Activated CD4-positive, alpha-beta T cell treated with anti-CD3 and anti-CD28 coated beads, Interleukin-2, amount 50 U/mL, for 24 hours (primary cell): Measurements from ENCODE around the gene CENPU.
"Not testable (repeated sequence)": the region's sequence is repeated elsewhere in the genome, so short reads cannot be mapped to it uniquely, and the experiment has no call there.

Experiments used
- DNase-seq, 2 donors: peaks; one replicate each; pipeline ENCODE4 v3.0.0-alpha.2; 2020; ENCODE audit warnings: low read depth in 1 of 2, low spot score in 1 of 2

The CENPU gene

GRCh38 chr4:184668511-184669114 is 65.3 kb downstream of the CENPU start:
- DNase-seq, result no peak

- no peak for DNase-seq
Observed at GRCh38 chr4:184668096-184668495, 65.8 kb downstream of the CENPU start.

- no peak for DNase-seq
Observed at GRCh38 chr4:184666670-184667069, 67.2 kb downstream of the CENPU start.

- DNase-seq, result no peak
Observed at GRCh38 chr4:184664445-184665210, 69.3 kb downstream of the CENPU start.

GRCh38 chr4:184662236-184662635 is 71.7 kb downstream of the CENPU start:
- DNase-seq, result no peak

GRCh38 chr4:184660978-184661377 is 72.9 kb downstream of the CENPU start:
- DNase-seq, result no peak

GRCh38 chr4:184657820-184658219 is 76.1 kb downstream of the CENPU start:
- DNase-seq, result not testable (repeated sequence)

GRCh38 chr4:184657144-184657543 is 76.8 kb downstream of the CENPU start:
- no peak for DNase-seq

- DNase-seq, result no peak
Observed at GRCh38 chr4:184655889-184656869, 77.7 kb downstream of the CENPU start.

- DNase-seq, result no peak
Observed at GRCh38 chr4:184653650-184654049, 80.2 kb downstream of the CENPU start.

GRCh38 chr4:184652681-184653080 is 81.2 kb downstream of the CENPU start:
- not testable (repeated sequence) for DNase-seq

- DNase-seq, result no peak
Observed at GRCh38 chr4:184651899-184652298, 82.0 kb downstream of the CENPU start.

- no peak for DNase-seq
Observed at GRCh38 chr4:184649971-184650855, 83.7 kb downstream of the CENPU start.

GRCh38 chr4:184649026-184649970 is 84.6 kb downstream of the CENPU start, which contains the start of the genes CASP3 and PRIMPOL:
CASP3 (minus strand) TSS chr4:184649447; CDS start chr4:184638453, 10,994 bp downstream.
PRIMPOL (plus strand) TSS chr4:184649738; CDS start chr4:184657141, 7,403 bp downstream.
- DNase-seq, result peak; percentile 91 to 92

- peak in 1 of 2 donors; percentile 9 for DNase-seq
Observed at GRCh38 chr4:184648313-184649025, 85.4 kb downstream of the CENPU start.

- DNase-seq, result no peak
Observed at GRCh38 chr4:184648054-184648312, 85.9 kb downstream of the CENPU start.

GRCh38 chr4:184647266-184648053 is 86.4 kb downstream of the CENPU start:
- no peak for DNase-seq
